ENCODE measurements around the gene SSH2. TPM values are rescaled to one million over a fixed set of nuclear protein-coding genes. Genes with fewer than 3 reads are reported as not detected.

SSH2 gene
- total RNA-seq, 1 experiment from 2014 or later = 5.5 TPM

Other genes with a start within 250 kb of the SSH2 start
- not detected in 2 replicates for gene EFCAB5, start 11.4 kb upstream of the SSH2 start, total RNA-seq (2014; rRNA removed; shearing (Covaris generic))
- gene NSRP1, start 186.6 kb upstream of the SSH2 start, total RNA-seq (2014; rRNA removed; shearing (Covaris generic)) = 3.0 and 6.7 TPM in 2 replicates